DOHH2 (cell line): Measurements from ENCODE around the gene TPX2.

Source experiments
- EZH2phosphoT487 ChIP-seq: fragments of 200-600 bp; sonication (generic); IDR thresholded peaks from 2 replicates; pipeline ENCODE4 v1.6.1; 2017; ENCODE audit warnings: borderline replicate concordance, mild to moderate bottlenecking, antibody characterized with exemption, low read length, moderate library complexity, mixed read lengths
- TF ChIP-seq, protein P1 (sequence below): fragments of 200-600 bp; sonication (generic); IDR thresholded peaks from one replicate; pipeline ENCODE4 v1.5.1; 2014; ENCODE audit warnings: antibody characterized with exemption, mild to moderate bottlenecking, low read depth, low read length; ENCODE audit not compliant: poor library complexity, severe bottlenecking

DNA sequence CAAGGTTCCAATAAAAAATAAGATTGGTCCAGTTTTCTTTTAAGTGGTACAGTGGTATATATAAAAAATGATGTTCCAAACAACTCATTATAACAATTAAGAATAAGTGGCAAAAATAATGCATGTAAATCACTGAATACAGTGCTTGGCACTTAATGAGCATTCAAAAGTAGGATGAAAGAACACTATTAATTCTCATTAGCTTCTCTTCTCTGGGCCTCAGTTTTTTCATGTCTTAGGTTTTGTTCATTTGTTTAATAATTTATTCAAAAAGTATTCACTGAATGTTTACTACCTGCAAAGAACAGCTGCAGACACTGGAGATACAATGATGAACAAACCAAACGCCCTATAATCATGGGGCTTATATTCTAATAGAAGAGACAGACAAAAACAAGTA is 37.5 kb upstream of the TPX2 start:
- TF ChIP-seq, protein P1, sequence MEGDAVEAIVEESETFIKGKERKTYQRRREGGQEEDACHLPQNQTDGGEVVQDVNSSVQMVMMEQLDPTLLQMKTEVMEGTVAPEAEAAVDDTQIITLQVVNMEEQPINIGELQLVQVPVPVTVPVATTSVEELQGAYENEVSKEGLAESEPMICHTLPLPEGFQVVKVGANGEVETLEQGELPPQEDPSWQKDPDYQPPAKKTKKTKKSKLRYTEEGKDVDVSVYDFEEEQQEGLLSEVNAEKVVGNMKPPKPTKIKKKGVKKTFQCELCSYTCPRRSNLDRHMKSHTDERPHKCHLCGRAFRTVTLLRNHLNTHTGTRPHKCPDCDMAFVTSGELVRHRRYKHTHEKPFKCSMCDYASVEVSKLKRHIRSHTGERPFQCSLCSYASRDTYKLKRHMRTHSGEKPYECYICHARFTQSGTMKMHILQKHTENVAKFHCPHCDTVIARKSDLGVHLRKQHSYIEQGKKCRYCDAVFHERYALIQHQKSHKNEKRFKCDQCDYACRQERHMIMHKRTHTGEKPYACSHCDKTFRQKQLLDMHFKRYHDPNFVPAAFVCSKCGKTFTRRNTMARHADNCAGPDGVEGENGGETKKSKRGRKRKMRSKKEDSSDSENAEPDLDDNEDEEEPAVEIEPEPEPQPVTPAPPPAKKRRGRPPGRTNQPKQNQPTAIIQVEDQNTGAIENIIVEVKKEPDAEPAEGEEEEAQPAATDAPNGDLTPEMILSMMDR: no peak
- no peak for TF ChIP-seq EZH2phosphoT487
